ENCODE data around the gene MARCHF5.

DNA sequence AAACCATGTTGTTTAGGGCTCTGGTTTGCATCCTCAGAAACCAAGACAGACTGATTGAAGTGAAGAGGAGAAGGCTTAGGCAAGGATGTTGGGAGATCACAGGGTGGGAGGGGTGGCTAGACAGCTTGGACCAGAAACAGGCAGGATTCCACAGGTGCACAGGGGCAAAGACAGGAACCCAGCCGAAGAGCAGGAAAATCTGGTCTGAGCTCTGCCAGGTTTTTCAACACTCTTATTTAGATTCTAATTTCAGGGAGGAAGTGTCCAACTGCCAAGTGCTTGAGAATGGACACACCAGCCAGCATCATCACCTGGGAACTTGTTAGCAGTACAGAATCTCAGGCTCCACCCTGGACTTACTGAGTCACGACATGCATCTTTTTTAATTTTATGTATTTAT, 93.8 kb downstream of the MARCHF5 start:
- TF ChIP-seq, protein P1, sequence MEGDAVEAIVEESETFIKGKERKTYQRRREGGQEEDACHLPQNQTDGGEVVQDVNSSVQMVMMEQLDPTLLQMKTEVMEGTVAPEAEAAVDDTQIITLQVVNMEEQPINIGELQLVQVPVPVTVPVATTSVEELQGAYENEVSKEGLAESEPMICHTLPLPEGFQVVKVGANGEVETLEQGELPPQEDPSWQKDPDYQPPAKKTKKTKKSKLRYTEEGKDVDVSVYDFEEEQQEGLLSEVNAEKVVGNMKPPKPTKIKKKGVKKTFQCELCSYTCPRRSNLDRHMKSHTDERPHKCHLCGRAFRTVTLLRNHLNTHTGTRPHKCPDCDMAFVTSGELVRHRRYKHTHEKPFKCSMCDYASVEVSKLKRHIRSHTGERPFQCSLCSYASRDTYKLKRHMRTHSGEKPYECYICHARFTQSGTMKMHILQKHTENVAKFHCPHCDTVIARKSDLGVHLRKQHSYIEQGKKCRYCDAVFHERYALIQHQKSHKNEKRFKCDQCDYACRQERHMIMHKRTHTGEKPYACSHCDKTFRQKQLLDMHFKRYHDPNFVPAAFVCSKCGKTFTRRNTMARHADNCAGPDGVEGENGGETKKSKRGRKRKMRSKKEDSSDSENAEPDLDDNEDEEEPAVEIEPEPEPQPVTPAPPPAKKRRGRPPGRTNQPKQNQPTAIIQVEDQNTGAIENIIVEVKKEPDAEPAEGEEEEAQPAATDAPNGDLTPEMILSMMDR (IDR thresholded peaks at IDR 0.05; ENCODE audit: borderline replicate concordance, extremely low read depth, low read length, poor library complexity, severe bottlenecking): no peak
- TF ChIP-seq EZH2 (IDR thresholded peaks at IDR 0.05; ENCODE audit: borderline replicate concordance, low read depth, low read length, severe bottlenecking): no peak

All from DND-41 (cell line).